Stimulated activated CD4-positive, alpha-beta T cell treated with anti-CD3 and anti-CD28 coated beads, Interleukin-2, amount 100 ng/mL, for 48 hours (primary cell): ENCODE data around the gene RNF130.
"Not testable (repeated sequence)": the region's sequence is repeated elsewhere in the genome, so short reads cannot be mapped to it uniquely, and the experiment has no call there.

ENCODE experiments used
- DNase-seq, 2 donors: peaks; one replicate each; pipeline ENCODE4 v3.0.0-alpha.2; 2020

Gene RNF130

DNA sequence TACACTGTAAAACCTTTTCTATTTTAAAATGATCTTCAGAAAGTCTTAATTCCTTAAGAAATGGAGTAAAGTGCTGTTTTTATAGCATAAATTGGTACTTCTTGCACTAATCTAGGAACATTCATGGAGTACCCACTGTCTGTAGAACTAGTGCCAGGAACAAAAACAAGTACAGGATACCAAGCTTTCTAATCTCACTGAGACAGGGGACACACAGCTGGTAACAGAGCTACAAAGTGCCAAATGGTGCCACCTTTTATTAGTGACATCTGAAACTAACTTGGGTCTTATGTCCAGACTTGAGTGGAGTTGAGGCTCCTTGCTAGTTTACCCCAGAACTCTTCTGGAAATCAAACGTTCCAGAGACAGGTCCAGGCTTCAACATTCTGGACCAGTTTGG, 57.9 kb downstream of the RNF130 start:
- DNase-seq = no peak

- DNase-seq = no peak
These were observed 59.2 kb downstream of the RNF130 start for GRCh38 chr5:180012316-180012715.

DNA sequence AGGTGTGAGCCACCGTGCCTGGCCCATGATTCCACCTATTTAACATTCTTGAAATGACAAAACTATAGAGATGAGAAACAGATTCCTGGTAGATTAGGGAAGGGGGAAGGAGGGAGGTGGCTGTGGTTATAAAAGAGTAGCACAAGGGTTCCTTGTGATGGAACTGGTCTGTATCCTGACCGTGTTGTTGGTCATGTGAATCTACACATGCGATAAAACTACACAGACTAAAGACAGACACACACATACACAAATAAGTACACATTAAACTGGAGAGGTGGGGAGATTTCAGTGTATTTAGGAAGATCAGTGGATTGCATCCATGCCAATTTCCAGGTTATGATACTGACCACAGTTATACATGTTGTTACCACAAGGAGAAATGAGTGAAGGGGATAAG, 60.9 kb downstream of the RNF130 start:
- no peak for DNase-seq

DNA sequence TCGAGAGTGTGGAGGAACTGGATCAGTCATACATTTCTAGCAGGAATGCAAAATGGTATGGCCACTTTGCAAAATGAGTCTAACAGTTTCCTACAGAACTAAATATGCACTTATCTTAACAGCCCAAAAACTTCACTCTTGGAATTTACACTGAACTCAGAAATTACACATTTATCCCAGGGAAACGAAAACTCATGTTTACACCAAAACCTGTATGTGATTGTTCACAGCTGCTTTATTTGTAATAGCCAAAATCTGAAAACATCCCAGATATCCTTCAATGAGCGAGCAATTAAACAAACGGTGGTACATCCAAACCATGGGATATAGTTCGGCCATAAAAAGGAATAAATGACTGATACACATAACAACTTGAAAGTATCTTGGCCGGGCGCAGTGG, 62.0 kb downstream of the RNF130 start:
- DNase-seq = no peak

DNA sequence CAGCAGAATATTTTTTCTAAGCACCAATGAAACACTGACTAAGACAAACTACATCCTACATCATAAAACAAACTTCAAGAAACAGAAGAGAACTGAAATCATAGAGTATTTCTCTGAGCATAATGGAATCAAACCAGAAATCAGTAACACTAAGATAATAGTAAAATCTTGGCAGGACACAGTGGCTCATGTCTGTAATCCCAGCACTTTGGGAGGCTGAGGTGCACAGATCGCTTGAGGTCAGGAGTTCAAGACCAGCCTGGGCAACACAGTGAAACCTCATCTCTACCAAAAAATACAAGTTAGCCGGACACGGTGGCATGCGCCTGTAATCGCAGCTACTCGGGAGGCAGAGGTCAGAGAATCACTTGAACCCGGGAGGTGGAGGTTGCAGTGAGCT, 63.1 kb downstream of the RNF130 start:
- no peak for DNase-seq

DNA sequence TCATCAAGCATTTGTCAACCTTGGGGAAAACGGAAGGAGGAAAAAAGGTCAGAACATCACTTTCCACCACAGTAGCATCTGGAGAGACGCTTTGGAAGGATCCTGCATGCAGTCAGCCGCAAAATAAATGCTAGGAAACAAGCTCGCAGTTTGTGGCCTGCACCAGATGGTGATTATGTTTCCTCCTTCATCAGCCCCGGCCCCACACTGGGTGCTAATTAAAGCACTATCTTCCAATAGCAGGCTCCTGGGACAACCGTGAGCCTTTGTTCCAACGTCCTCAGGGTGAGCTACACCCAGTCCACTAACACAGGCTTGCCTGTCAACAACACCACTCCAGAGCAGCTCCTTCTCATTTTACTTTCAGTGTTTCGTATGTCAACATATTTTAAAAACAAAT, 64.0 kb downstream of the RNF130 start:
- DNase-seq = no peak

DNA sequence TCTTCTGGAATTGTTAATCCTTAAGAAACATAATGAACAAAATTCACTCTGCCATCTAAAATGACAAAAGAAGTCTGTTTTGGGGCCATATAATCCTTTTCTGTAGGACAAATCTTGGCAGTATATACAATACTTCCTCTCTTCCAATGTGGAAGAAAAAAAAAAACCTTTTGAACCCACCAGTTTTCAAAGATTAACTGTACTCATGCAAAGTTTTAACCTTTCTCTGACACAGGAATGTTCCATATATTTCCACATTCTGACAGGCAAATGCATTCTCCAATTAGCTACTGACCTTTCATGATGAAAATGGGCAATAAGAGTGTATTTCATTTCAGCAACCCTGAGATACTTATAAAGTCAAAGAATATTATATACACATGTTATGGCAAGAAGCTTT, 65.4 kb downstream of the RNF130 start:
- no peak for DNase-seq

- DNase-seq = no peak
These were observed 68.4 kb downstream of the RNF130 start for GRCh38 chr5:180003127-180003526.

DNA sequence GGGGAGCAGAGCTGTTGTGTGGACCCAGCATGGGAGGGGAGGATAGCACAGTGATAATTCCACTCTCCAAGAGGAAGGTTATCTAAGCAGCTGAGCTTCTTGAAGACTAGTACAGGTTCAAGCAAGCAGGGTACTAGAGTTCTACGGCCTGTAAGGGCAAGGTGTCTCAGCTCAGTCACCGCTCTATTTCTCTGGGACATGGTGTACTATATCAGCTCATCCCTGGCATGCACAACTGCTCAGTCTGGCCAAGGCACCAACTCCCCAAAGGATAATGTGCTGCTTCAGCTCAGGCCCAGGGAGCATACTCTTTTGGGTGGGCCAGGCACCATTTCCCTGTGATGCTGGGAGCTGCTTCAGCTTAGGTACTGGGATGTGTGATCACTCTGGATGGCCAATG, 69.8 kb downstream of the RNF130 start:
- no peak for DNase-seq

DNA sequence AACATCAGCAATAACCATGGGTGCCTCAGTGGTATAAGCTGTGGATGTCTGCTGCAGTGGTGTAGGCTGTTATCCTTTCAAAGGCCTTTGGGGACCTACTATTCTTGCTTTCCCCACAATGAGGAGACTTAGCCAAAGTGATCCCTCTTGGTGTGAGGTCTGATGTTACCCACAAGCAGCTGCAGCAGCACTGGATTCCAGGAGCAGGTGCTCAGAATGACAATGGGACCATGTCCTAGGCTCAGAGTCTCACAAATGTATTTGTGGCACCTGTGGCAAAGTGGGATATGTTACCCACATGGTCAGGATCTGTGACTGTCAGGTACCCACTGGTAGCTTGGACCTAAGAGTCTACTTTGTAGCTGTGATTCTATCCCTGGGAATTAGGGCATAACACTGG, 70.4 kb downstream of the RNF130 start:
- no peak for DNase-seq

DNA sequence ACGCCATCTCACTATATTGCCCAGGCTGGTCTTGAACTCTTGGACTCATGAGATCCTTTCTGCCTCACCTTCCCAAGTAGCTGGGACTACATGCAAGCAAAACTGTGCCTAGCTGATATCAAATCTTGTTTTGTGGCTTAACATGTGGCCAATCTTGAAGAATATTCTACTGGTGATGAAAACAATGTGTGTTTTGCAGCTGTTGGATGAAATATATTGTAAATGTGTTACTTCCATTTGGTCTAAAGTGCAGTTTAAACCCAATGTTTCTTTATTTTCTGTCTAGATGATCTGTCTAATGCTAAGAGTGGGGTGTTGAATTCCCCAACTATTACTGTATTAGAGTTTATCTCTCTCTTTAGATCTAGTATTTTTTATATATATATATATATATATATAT, 73.1 kb downstream of the RNF130 start:
- DNase-seq = no peak

DNA sequence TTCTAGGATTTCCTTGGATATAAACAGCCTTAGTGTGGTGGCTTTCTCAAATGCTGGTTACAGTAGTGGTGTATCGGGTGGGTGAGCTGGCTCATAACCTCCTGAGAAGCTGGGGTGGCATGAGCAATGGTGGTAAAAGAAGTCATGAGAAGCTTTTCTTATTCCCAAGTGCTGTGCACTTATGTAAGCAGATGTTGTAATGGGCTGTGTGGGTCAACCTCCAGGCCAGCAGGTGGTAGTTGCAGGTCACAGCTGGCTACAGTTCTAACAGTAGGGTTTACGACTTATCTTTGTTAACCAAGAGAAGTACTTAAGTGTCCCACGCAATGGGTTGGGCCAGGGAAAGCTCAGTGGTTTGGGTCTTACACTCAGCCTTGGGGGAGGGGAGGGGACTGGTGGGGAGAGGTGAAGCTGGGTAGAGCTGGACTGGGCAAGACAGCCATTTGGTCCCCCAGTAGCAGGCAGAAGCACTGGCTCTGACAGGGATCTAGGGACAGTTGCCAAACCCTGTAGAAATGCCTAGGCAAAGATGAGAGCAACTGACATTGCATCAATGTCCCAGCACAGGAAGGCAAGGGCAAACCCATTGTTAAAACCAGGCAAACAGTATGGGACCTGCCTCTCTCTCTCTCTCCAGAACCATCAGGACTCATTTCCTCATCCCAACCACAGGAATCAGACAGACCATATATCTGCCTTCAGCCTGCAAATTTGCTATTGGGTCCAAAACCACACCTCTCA, 76.8 kb downstream of the RNF130 start:
- no peak for DNase-seq

- not testable (repeated sequence) for DNase-seq
These were observed 78.7 kb downstream of the RNF130 start for GRCh38 chr5:179992855-179993254.

DNA sequence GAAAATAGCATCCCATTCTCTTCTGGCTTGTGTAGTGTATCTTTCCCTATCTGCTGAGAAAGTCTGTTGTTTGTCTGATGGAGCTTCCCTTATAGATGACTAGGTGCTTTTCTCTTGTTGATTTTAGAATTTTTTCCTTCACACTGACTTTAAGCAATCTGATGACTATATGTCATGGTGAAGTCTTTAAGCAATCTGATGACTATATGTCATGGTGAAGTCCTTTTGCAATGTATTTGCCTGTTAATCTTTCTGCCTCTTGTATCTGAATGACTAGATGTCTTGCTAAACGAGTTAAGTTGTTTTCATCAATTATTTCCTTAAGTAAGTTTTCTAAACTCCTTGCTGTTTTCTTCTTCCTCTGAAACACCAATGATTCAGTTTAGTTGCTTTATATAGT, 80.5 kb downstream of the RNF130 start:
- no peak for DNase-seq

- DNase-seq = not testable (repeated sequence)
These were observed 81.0 kb downstream of the RNF130 start for GRCh38 chr5:179990525-179990924.

- no peak for DNase-seq
These were observed 85.2 kb downstream of the RNF130 start for GRCh38 chr5:179986328-179986727.

DNA sequence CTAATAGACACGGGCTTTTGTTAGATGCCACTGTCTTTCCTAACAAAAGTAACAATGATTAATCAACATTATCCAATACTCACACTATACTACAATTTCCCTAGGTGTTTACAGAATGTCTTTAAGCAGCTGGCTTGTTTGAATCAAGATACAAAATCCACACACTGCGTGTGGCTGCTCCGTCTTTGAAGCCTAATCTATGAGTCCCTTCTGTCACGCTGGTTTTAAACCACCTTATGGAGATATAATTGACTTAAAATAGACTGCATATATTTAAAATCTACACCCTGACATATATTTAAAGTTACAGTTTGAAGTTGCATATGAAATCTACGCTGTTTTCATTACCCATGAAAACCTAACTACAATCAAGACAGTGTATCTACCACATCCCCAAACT, 89.9 kb downstream of the RNF130 start:
- DNase-seq = no peak

GRCh38 chr5:179980767-179981166, 90.8 kb downstream of the RNF130 start:
- DNase-seq = no peak

DNA sequence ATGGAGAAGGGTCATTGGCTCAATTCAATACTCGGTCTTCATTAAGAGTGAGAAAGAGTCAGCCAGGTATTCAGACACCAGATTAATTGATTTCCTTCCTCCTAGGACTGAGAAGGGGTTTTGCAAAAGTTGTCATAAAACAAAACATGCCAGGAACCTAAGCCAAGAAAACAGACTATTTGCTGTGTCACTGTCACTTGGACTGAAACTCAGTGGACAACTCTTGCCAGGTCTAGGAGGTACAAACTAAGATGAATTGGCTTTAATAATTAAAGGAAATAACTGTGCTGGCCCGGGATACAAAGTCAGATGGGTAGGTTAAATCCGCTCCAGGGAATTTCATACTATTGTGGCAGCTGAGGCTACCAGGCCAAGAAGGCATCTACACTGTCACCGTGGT, 92.8 kb downstream of the RNF130 start:
- no peak for DNase-seq

- DNase-seq = no peak
These were observed 95.8 kb downstream of the RNF130 start for GRCh38 chr5:179975713-179976134.

- DNase-seq = peak in 1 of 2 donors; percentile 1
These were observed 96.4 kb downstream of the RNF130 start for GRCh38 chr5:179974946-179975712.

DNA sequence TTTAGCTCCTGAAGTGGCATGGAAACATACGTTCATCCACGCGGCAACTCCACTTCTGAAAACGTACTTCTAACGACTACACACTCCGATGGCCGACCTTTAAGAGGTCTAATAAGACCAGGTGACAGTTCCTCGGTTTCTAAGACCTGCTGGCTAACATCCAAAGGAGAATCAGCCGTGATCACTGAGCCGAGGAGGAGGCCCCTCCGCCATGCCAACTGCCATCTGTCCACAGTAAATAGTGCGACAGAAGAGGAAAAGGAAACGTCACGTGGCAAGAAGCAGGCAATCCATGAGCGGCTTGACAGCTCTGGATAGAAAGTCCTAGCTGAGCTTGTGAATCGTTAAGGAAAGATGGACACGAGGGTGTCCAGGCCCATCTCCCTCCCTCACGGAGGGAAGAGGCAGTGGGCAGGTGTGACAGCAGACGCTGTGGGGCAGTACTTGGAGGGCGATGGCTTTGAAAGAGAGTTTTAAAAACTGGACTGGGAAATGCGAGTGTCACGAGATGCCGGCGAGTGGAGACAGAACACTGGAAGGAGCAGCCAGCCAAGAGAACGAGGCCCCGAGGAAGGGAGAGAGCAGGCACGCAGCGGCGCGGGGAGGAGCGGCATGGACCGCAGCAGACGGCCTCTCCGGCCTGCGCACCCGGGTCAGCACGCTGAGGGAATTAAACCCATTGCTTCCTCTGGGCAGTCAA, 97.2 kb downstream of the RNF130 start:
- no peak for DNase-seq

- no peak for DNase-seq
These were observed 98.2 kb downstream of the RNF130 start for GRCh38 chr5:179973391-179973790.

DNA sequence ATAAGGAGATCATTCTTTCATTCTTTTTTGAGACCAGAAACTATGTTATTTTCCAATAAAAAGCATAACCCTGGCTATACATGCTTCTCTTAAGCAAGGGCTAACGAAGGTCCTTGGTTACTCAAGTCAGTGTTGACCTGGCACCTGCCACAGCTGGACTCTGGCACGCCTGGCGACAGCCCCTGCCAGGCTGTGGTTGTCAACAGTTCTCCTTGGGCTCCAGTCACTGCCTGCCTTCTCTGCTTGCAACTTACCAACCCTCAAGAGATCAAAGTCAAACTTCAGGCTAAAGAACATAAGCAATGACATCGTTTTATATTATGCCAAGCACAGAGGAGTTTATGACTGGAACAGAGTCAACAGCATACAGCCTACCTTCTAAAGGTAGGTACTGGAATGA, 102.4 kb downstream of the RNF130 start:
- no peak for DNase-seq
